Measurements from ENCODE around the gene IFIH1.

GRCh38 chr2:162241571-162241970, 76.9 kb downstream of the IFIH1 start:
- TF ChIP-seq EZH2 (IDR thresholded peaks at IDR 0.05; ENCODE audit: borderline replicate concordance, low read length) (no peak), CTCF (conservative IDR thresholded peaks at IDR 0.05 in 1 of 2, IDR thresholded peaks at IDR 0.05 in 1 of 2; ENCODE audit: extremely low read depth in 1 of 2, insufficient read depth in 1 of 2, low read depth in 1 of 2, low read length in 2 of 2) (no peak)

All from mammary epithelial cell (primary cell).